Measurements from ENCODE around the gene TNFAIP8. TPM values are rescaled to one million over a fixed set of nuclear protein-coding genes. Genes with fewer than 3 reads are reported as not detected.
A peak's percentile ranks its signal among the peaks of the same experiment; 100 is the strongest.

The TNFAIP8 gene
- total and polyA plus RNA-seq, 2 experiments from 2014 or later = 10.6 to 29.2 TPM

DNA sequence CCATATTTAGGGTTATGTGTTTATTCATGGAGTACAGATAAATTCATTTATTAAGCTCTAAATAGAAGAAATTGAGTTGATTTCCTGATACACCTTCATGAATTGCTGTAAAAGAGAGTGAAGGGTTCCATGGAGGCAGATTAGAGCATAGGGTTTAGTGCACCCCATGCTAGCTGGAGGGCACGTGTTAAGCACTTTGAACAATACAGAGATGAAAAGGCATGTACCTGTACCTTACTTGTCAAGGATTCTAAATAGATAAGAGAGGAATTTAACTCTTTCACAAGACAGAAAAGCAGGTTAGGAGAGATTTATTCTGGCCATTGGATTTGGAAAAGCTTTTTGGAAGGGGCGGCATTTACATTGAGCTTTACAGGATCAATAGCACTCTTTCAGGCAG, 23.3 kb downstream of the TNFAIP8 start (continued):
- TF ChIP-seq, protein P1, sequence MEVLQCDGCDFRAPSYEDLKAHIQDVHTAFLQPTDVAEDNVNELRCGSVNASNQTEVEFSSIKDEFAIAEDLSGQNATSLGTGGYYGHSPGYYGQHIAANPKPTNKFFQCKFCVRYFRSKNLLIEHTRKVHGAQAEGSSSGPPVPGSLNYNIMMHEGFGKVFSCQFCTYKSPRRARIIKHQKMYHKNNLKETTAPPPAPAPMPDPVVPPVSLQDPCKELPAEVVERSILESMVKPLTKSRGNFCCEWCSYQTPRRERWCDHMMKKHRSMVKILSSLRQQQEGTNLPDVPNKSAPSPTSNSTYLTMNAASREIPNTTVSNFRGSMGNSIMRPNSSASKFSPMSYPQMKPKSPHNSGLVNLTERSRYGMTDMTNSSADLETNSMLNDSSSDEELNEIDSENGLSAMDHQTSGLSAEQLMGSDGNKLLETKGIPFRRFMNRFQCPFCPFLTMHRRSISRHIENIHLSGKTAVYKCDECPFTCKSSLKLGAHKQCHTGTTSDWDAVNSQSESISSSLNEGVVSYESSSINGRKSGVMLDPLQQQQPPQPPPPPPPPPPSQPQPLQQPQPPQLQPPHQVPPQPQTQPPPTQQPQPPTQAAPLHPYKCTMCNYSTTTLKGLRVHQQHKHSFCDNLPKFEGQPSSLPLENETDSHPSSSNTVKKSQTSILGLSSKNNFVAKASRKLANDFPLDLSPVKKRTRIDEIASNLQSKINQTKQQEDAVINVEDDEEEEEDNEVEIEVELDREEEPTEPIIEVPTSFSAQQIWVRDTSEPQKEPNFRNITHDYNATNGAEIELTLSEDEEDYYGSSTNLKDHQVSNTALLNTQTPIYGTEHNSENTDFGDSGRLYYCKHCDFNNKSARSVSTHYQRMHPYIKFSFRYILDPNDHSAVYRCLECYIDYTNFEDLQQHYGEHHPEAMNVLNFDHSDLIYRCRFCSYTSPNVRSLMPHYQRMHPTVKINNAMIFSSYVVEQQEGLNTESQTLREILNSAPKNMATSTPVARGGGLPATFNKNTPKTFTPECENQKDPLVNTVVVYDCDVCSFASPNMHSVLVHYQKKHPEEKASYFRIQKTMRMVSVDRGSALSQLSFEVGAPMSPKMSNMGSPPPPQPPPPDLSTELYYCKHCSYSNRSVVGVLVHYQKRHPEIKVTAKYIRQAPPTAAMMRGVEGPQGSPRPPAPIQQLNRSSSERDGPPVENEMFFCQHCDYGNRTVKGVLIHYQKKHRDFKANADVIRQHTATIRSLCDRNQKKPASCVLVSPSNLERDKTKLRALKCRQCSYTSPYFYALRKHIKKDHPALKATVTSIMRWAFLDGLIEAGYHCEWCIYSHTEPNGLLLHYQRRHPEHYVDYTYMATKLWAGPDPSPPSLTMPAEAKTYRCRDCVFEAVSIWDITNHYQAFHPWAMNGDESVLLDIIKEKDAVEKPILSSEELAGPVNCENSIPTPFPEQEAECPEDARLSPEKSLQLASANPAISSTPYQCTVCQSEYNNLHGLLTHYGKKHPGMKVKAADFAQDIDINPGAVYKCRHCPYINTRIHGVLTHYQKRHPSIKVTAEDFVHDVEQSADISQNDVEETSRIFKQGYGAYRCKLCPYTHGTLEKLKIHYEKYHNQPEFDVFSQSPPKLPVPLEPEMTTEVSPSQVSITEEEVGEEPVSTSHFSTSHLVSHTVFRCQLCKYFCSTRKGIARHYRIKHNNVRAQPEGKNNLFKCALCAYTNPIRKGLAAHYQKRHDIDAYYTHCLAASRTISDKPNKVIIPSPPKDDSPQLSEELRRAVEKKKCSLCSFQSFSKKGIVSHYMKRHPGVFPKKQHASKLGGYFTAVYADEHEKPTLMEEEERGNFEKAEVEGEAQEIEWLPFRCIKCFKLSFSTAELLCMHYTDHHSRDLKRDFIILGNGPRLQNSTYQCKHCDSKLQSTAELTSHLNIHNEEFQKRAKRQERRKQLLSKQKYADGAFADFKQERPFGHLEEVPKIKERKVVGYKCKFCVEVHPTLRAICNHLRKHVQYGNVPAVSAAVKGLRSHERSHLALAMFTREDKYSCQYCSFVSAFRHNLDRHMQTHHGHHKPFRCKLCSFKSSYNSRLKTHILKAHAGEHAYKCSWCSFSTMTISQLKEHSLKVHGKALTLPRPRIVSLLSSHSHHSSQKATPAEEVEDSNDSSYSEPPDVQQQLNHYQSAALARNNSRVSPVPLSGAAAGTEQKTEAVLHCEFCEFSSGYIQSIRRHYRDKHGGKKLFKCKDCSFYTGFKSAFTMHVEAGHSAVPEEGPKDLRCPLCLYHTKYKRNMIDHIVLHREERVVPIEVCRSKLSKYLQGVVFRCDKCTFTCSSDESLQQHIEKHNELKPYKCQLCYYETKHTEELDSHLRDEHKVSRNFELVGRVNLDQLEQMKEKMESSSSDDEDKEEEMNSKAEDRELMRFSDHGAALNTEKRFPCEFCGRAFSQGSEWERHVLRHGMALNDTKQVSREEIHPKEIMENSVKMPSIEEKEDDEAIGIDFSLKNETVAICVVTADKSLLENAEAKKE (CRISPR knock-in tag; IDR thresholded peaks at IDR 0.05) = no peak
- TF ChIP-seq, protein P2, sequence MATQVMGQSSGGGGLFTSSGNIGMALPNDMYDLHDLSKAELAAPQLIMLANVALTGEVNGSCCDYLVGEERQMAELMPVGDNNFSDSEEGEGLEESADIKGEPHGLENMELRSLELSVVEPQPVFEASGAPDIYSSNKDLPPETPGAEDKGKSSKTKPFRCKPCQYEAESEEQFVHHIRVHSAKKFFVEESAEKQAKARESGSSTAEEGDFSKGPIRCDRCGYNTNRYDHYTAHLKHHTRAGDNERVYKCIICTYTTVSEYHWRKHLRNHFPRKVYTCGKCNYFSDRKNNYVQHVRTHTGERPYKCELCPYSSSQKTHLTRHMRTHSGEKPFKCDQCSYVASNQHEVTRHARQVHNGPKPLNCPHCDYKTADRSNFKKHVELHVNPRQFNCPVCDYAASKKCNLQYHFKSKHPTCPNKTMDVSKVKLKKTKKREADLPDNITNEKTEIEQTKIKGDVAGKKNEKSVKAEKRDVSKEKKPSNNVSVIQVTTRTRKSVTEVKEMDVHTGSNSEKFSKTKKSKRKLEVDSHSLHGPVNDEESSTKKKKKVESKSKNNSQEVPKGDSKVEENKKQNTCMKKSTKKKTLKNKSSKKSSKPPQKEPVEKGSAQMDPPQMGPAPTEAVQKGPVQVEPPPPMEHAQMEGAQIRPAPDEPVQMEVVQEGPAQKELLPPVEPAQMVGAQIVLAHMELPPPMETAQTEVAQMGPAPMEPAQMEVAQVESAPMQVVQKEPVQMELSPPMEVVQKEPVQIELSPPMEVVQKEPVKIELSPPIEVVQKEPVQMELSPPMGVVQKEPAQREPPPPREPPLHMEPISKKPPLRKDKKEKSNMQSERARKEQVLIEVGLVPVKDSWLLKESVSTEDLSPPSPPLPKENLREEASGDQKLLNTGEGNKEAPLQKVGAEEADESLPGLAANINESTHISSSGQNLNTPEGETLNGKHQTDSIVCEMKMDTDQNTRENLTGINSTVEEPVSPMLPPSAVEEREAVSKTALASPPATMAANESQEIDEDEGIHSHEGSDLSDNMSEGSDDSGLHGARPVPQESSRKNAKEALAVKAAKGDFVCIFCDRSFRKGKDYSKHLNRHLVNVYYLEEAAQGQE (IDR thresholded peaks at IDR 0.05; ENCODE audit: unreplicated experiment) = no peak
- no peak for TF ChIP-seq JUNB (IDR thresholded peaks at IDR 0.05; ENCODE audit: unreplicated experiment)

- H3K79me2 ChIP-seq (replicated peaks; ENCODE audit: insufficient read depth) = no peaks in the 10 kb centered on the region
- H3K4me3 ChIP-seq = no peak overlapping the region
- no peaks in the 10 kb centered on the region for H4K20me1 ChIP-seq (replicated peaks; ENCODE audit: insufficient read depth)
- peak overlapping the region; percentile 71; the same call in 1 of the 2 replicates for H3K27ac Mint-ChIP-seq
- H3K4me2 ChIP-seq = no peak overlapping the region
- no peaks in the 10 kb centered on the region for H3K9me3 Mint-ChIP-seq
- H2AFZ ChIP-seq = no peak overlapping the region
- DNase-seq (ENCODE audit: low spot score) (no peak), ATAC-seq (no peak)
- H3K36me3 ChIP-seq (ENCODE audit: insufficient read depth) = no peaks in the 10 kb centered on the region
- peaks cover 16% of the 10 kb centered on the region for H3K4me1 Mint-ChIP-seq
- no peaks in the 10 kb centered on the region for H3K27me3 ChIP-seq (ENCODE audit: insufficient read depth)
- H3K4me3 Mint-ChIP-seq = no peak overlapping the region
- H3K27me3 Mint-ChIP-seq (ENCODE audit: insufficient read depth, low read depth, poor library complexity) = no peaks in the 10 kb centered on the region
- no peaks in the 10 kb centered on the region for H3F3A ChIP-seq (replicated peaks; ENCODE audit: low read depth)
- H3K27ac ChIP-seq (ENCODE audit: low read depth) = no peak overlapping the region
- peaks cover 10% of the 10 kb centered on the region for H3K4me1 ChIP-seq (ENCODE audit: insufficient read depth)
- no peaks in the 10 kb centered on the region for H3K9me2 ChIP-seq (ENCODE audit: insufficient read depth)
- H3K36me3 Mint-ChIP-seq (ENCODE audit: low read depth) = no peaks in the 10 kb centered on the region
- no peak for TF ChIP-seq CTCF (conservative IDR thresholded peaks at IDR 0.05; ENCODE audit: low read depth in 2 of 2)
- TF ChIP-seq, protein P3, sequence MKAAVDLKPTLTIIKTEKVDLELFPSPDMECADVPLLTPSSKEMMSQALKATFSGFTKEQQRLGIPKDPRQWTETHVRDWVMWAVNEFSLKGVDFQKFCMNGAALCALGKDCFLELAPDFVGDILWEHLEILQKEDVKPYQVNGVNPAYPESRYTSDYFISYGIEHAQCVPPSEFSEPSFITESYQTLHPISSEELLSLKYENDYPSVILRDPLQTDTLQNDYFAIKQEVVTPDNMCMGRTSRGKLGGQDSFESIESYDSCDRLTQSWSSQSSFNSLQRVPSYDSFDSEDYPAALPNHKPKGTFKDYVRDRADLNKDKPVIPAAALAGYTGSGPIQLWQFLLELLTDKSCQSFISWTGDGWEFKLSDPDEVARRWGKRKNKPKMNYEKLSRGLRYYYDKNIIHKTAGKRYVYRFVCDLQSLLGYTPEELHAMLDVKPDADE (IDR thresholded peaks at IDR 0.05) = no peak
- no peak for TF ChIP-seq CREB1 (CRISPR knock-in tag; IDR thresholded peaks at IDR 0.05; ENCODE audit: low read depth)
- TF ChIP-seq, protein P2 (IDR thresholded peaks at IDR 0.05; ENCODE audit: unreplicated experiment) = no peak
These were observed 24.2 kb downstream of the TNFAIP8 start for GRCh38 chr5:119379942-119380547.

All from GM23338 (cell line).